Measurements from ENCODE around the gene LTA. TPM values are rescaled to one million over a fixed set of nuclear protein-coding genes. Genes with fewer than 3 reads are reported as not detected.

The LTA gene
- polyA plus RNA-seq, 2 donors = 0.10 to 0.14 TPM

DNA sequence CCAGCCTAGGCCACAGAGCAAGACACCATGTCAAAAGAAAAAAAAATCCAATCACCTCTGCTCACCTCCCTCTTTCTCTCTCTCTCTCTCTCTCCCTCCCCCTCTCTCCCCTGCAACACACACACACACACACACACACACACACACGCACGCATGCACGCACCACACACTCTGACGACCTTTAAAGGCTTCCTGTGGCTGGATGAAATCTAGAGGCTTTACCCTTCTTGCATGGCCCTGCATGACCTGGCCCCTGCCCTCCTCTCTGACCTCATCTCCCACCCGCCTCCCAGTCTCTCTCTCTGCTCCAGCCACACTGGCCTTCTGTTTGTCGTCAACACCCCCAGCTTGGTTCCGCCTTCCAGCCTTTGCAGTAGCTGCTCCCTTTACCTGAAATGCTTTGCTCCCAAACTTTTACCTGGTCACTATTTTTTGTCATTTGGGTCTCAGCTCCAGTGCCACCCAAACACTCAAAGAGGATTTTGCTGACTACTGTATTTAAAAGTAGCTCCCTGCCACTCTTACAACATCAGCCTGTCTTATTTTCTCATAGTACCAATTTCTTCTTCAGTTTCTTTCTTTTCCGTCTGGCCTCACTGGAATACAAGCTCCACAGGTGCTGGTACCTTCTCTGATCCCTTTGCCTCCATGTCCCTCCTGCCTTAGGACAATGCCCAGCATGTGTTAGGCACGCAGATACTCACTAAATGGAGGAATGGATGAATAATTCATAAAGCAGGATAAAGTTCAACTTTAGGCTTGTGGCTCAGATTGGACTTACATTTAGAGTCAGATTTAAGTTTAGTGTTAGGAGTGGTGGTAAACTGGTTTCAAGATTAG lies 4.3 kb upstream of the LTA start:
- peaks cover 0 to 2% of the 10 kb centered on the region in 2 donors for H3K4me1 ChIP-seq (ENCODE audit: control insufficient read depth in 2 of 2, insufficient read depth in 2 of 2, low read length in 1 of 2)
- no peaks in the 10 kb centered on the region for H3K36me3 ChIP-seq (ENCODE audit: control insufficient read depth in 2 of 2, insufficient read depth in 2 of 2, low read length in 1 of 2)
- H3K9me3 ChIP-seq (ENCODE audit: control insufficient read depth in 2 of 2, insufficient read depth in 1 of 2, low read depth in 1 of 2, low read length in 1 of 2) = no peaks in the 10 kb centered on the region
- H3K27me3 ChIP-seq (ENCODE audit: control insufficient read depth in 1 of 2, insufficient read depth in 2 of 2, low read length in 2 of 2) = no peaks in the 10 kb centered on the region
- H3K4me3 ChIP-seq (ENCODE audit: low read depth in 1 of 2, low read length in 2 of 2) = no peak overlapping the region
- 43 to 44% methylated on average over 9 of the region's 9 CpGs for WGBS, 2 donors
- no peak overlapping the region for H3K27ac ChIP-seq (ENCODE audit: low read depth in 2 of 2, low read length in 1 of 2)

GRCh38 chr6:31568537-31568961 lies 3.5 kb upstream of the LTA start:
- Histone ChIP-seq H3K9me3 (ENCODE audit: control insufficient read depth in 2 of 2, insufficient read depth in 1 of 2, low read depth in 1 of 2, low read length in 1 of 2) (no peaks in the 10 kb centered on the region), H3K4me1 (ENCODE audit: control insufficient read depth in 2 of 2, insufficient read depth in 2 of 2, low read length in 1 of 2) (peaks cover 0 to 2% of the 10 kb centered on the region in 2 donors), H3K27ac (ENCODE audit: low read depth in 2 of 2, low read length in 1 of 2) (no peak overlapping the region), H3K27me3 (ENCODE audit: control insufficient read depth in 1 of 2, insufficient read depth in 2 of 2, low read length in 2 of 2) (no peaks in the 10 kb centered on the region), H3K36me3 (ENCODE audit: control insufficient read depth in 2 of 2, insufficient read depth in 2 of 2, low read length in 1 of 2) (no peaks in the 10 kb centered on the region), H3K4me3 (ENCODE audit: low read depth in 1 of 2, low read length in 2 of 2) (no peak overlapping the region)
- WGBS, 2 donors = 53 to 63% methylated on average over 3 of the region's 3 CpGs

DNA sequence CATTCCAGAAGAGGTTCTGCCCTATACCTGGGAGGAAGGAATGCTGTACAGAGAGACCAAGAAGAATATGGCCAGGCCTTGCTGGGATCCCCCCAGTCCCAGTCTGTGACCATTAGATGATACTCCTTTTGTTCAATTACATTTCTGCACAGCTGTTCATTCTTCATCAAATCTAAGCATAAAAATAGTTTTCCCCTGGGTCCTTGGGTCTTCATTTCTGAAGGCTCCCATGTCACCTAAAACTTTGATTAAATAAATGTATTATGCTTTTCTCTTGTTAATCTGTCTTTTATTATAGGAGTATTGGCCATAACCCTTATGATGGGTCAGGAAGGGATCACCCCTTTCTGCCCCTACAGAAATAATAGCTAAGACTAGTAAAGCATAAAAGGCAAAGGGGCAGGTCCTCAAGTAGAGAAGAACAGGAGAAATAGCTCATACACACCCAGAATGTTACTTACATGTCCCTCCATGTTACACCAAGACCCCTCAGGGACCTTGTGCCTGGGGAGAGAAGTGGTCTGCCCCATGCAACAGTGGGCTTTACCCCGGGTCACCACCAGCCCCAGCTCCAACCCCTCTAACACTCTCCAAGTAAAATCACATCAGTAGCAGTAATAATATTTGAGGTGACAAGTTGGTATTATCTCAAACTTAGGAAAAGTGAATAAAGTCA lies 2.1 kb upstream of the LTA start:
- Histone ChIP-seq H3K36me3 (ENCODE audit: control insufficient read depth in 2 of 2, insufficient read depth in 2 of 2, low read length in 1 of 2) (no peaks in the 10 kb centered on the region), H3K4me1 (ENCODE audit: control insufficient read depth in 2 of 2, insufficient read depth in 2 of 2, low read length in 1 of 2) (peaks cover 0 to 2% of the 10 kb centered on the region in 2 donors), H3K27me3 (ENCODE audit: control insufficient read depth in 1 of 2, insufficient read depth in 2 of 2, low read length in 2 of 2) (no peaks in the 10 kb centered on the region), H3K27ac (ENCODE audit: low read depth in 2 of 2, low read length in 1 of 2) (no peak overlapping the region), H3K9me3 (ENCODE audit: control insufficient read depth in 2 of 2, insufficient read depth in 1 of 2, low read depth in 1 of 2, low read length in 1 of 2) (no peaks in the 10 kb centered on the region), H3K4me3 (ENCODE audit: low read depth in 1 of 2, low read length in 2 of 2) (no peak overlapping the region)
- 82 to 83% methylated on average over 1 of the region's 1 CpG for WGBS, 2 donors

- Histone ChIP-seq H3K9me3 (ENCODE audit: control insufficient read depth in 2 of 2, insufficient read depth in 1 of 2, low read depth in 1 of 2, low read length in 1 of 2) (no peaks in the 10 kb centered on the region), H3K4me3 (ENCODE audit: low read depth in 1 of 2, low read length in 2 of 2) (no peak overlapping the region), H3K4me1 (ENCODE audit: control insufficient read depth in 2 of 2, insufficient read depth in 2 of 2, low read length in 1 of 2) (no peaks in the 10 kb centered on the region), H3K27ac (ENCODE audit: low read depth in 2 of 2, low read length in 1 of 2) (peak overlapping the region in 1 of 2 donors; percentile 24), H3K36me3 (ENCODE audit: control insufficient read depth in 2 of 2, insufficient read depth in 2 of 2, low read length in 1 of 2) (no peaks in the 10 kb centered on the region), H3K27me3 (ENCODE audit: control insufficient read depth in 1 of 2, insufficient read depth in 2 of 2, low read length in 2 of 2) (no peaks in the 10 kb centered on the region)
- WGBS, 2 donors = 89 to 91% methylated on average over 9 of the region's 9 CpGs
Measured at GRCh38 chr6:31573239-31574105, 1.4 kb downstream of the LTA start.

- 77 to 82% methylated on average over 14 of the region's 14 CpGs for WGBS, 2 donors
- Histone ChIP-seq H3K36me3 (ENCODE audit: control insufficient read depth in 2 of 2, insufficient read depth in 2 of 2, low read length in 1 of 2) (no peaks in the 10 kb centered on the region), H3K27ac (ENCODE audit: low read depth in 2 of 2, low read length in 1 of 2) (no peak overlapping the region), H3K4me1 (ENCODE audit: control insufficient read depth in 2 of 2, insufficient read depth in 2 of 2, low read length in 1 of 2) (no peaks in the 10 kb centered on the region), H3K4me3 (ENCODE audit: low read depth in 1 of 2, low read length in 2 of 2) (no peak overlapping the region), H3K9me3 (ENCODE audit: control insufficient read depth in 2 of 2, insufficient read depth in 1 of 2, low read depth in 1 of 2, low read length in 1 of 2) (no peaks in the 10 kb centered on the region), H3K27me3 (ENCODE audit: control insufficient read depth in 1 of 2, insufficient read depth in 2 of 2, low read length in 2 of 2) (no peaks in the 10 kb centered on the region)
Measured at GRCh38 chr6:31574106-31575061, 2.3 kb downstream of the LTA start.

DNA sequence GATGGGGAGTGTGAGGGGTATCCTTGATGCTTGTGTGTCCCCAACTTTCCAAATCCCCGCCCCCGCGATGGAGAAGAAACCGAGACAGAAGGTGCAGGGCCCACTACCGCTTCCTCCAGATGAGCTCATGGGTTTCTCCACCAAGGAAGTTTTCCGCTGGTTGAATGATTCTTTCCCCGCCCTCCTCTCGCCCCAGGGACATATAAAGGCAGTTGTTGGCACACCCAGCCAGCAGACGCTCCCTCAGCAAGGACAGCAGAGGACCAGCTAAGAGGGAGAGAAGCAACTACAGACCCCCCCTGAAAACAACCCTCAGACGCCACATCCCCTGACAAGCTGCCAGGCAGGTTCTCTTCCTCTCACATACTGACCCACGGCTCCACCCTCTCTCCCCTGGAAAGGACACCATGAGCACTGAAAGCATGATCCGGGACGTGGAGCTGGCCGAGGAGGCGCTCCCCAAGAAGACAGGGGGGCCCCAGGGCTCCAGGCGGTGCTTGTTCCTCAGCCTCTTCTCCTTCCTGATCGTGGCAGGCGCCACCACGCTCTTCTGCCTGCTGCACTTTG lies 3.3 kb downstream of the LTA start, which contains the start of gene TNF:
Gene TNF (plus strand): TSS at position 231 of the 567 bp plus-strand sequence. CDS start 177 bp downstream, at position 408.
- Histone ChIP-seq H3K27me3 (ENCODE audit: control insufficient read depth in 1 of 2, insufficient read depth in 2 of 2, low read length in 2 of 2) (no peaks in the 10 kb centered on the region), H3K4me3 (ENCODE audit: low read depth in 1 of 2, low read length in 2 of 2) (peak within 1 kb of the TSS; percentile 21 to 35), H3K36me3 (ENCODE audit: control insufficient read depth in 2 of 2, insufficient read depth in 2 of 2, low read length in 1 of 2) (no peaks in the 10 kb centered on the region), H3K4me1 (ENCODE audit: control insufficient read depth in 2 of 2, insufficient read depth in 2 of 2, low read length in 1 of 2) (no peaks in the 10 kb centered on the region), H3K9me3 (ENCODE audit: control insufficient read depth in 2 of 2, insufficient read depth in 1 of 2, low read depth in 1 of 2, low read length in 1 of 2) (no peaks in the 10 kb centered on the region), H3K27ac (ENCODE audit: low read depth in 2 of 2, low read length in 1 of 2) (peak within 1 kb of the TSS; percentile 13 to 52)
- 45 to 47% methylated on average over 19 of the region's 19 CpGs for WGBS, 2 donors

DNA sequence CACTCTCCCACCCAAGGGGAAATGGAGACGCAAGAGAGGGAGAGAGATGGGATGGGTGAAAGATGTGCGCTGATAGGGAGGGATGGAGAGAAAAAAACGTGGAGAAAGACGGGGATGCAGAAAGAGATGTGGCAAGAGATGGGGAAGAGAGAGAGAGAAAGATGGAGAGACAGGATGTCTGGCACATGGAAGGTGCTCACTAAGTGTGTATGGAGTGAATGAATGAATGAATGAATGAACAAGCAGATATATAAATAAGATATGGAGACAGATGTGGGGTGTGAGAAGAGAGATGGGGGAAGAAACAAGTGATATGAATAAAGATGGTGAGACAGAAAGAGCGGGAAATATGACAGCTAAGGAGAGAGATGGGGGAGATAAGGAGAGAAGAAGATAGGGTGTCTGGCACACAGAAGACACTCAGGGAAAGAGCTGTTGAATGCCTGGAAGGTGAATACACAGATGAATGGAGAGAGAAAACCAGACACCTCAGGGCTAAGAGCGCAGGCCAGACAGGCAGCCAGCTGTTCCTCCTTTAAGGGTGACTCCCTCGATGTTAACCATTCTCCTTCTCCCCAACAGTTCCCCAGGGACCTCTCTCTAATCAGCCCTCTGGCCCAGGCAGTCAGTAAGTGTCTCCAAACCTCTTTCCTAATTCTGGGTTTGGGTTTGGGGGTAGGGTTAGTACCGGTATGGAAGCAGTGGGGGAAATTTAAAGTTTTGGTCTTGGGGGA lies 4.0 kb downstream of the LTA start:
- Histone ChIP-seq H3K36me3 (ENCODE audit: control insufficient read depth in 2 of 2, insufficient read depth in 2 of 2, low read length in 1 of 2) (no peaks in the 10 kb centered on the region), H3K9me3 (ENCODE audit: control insufficient read depth in 2 of 2, insufficient read depth in 1 of 2, low read depth in 1 of 2, low read length in 1 of 2) (no peaks in the 10 kb centered on the region), H3K27me3 (ENCODE audit: control insufficient read depth in 1 of 2, insufficient read depth in 2 of 2, low read length in 2 of 2) (no peaks in the 10 kb centered on the region), H3K4me1 (ENCODE audit: control insufficient read depth in 2 of 2, insufficient read depth in 2 of 2, low read length in 1 of 2) (peaks cover 0 to 2% of the 10 kb centered on the region in 2 donors), H3K27ac (ENCODE audit: low read depth in 2 of 2, low read length in 1 of 2) (peak overlapping the region; percentile 13 to 52), H3K4me3 (ENCODE audit: low read depth in 1 of 2, low read length in 2 of 2) (peak overlapping the region; percentile 21 to 35)
- WGBS, 2 donors = 70 to 75% methylated on average over 8 of the region's 8 CpGs

DNA sequence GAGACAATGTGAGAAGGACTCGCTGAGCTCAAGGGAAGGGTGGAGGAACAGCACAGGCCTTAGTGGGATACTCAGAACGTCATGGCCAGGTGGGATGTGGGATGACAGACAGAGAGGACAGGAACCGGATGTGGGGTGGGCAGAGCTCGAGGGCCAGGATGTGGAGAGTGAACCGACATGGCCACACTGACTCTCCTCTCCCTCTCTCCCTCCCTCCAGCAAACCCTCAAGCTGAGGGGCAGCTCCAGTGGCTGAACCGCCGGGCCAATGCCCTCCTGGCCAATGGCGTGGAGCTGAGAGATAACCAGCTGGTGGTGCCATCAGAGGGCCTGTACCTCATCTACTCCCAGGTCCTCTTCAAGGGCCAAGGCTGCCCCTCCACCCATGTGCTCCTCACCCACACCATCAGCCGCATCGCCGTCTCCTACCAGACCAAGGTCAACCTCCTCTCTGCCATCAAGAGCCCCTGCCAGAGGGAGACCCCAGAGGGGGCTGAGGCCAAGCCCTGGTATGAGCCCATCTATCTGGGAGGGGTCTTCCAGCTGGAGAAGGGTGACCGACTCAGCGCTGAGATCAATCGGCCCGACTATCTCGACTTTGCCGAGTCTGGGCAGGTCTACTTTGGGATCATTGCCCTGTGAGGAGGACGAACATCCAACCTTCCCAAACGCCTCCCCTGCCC lies 4.9 kb downstream of the LTA start:
- Histone ChIP-seq H3K27ac (ENCODE audit: low read depth in 2 of 2, low read length in 1 of 2) (peak overlapping the region in 1 of 2 donors; percentile 19), H3K36me3 (ENCODE audit: control insufficient read depth in 2 of 2, insufficient read depth in 2 of 2, low read length in 1 of 2) (no peaks in the 10 kb centered on the region), H3K4me1 (ENCODE audit: control insufficient read depth in 2 of 2, insufficient read depth in 2 of 2, low read length in 1 of 2) (peaks cover 0 to 6% of the 10 kb centered on the region in 2 donors), H3K9me3 (ENCODE audit: control insufficient read depth in 2 of 2, insufficient read depth in 1 of 2, low read depth in 1 of 2, low read length in 1 of 2) (no peaks in the 10 kb centered on the region), H3K4me3 (ENCODE audit: low read depth in 1 of 2, low read length in 2 of 2) (peak overlapping the region in 1 of 2 donors; percentile 10), H3K27me3 (ENCODE audit: control insufficient read depth in 1 of 2, insufficient read depth in 2 of 2, low read length in 2 of 2) (no peaks in the 10 kb centered on the region)
- 73 to 79% methylated on average over 19 of the region's 19 CpGs for WGBS, 2 donors

Measured in esophagus (tissue), 2 donors.